Measurements from ENCODE around the gene SARDH. TPM values are rescaled to one million over a fixed set of nuclear protein-coding genes. Genes with fewer than 3 reads are reported as not detected.

SARDH gene
- total and polyA plus RNA-seq, 9 of the 15 experiments (the other 6 are each of a cell fraction or from before 2014, with no cell fraction given) = 0.14 TPM; not detected in 8

DNA sequence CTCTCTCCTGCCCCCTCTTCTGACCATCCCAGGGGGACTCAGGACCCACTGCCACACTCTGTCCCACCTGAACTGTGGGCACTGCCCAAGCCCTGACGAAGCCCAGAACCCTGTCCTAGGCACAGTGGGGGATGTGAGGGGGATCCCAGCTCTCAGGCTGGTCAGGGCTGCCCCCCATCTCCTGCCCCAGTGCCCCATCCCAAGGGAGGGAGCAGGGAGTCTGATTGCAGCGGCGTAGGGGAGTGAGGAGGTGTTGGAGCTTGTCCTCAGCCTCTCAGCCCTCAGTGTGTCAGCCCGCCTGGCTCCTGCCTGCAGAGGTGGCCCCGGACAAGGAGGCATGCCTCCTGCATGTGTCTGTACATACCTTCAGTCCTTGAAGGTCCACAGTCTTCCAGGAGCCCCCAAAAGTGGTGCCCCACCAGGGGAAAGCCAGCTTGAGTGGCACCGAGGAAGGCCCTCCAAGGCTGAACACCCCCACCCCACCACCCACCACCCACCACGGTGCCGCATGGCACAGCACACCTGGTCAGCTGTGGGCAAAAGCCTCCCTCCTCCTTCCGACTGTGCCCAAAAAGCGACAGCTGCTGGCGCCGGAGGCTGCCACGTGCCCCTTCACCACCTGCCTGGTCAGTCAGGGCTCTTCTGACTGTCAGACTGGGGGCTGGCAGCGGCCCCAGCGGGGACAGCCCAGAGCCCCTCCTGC lies 930 bp downstream of the SARDH start (continued):
- TF ChIP-seq, protein P1, sequence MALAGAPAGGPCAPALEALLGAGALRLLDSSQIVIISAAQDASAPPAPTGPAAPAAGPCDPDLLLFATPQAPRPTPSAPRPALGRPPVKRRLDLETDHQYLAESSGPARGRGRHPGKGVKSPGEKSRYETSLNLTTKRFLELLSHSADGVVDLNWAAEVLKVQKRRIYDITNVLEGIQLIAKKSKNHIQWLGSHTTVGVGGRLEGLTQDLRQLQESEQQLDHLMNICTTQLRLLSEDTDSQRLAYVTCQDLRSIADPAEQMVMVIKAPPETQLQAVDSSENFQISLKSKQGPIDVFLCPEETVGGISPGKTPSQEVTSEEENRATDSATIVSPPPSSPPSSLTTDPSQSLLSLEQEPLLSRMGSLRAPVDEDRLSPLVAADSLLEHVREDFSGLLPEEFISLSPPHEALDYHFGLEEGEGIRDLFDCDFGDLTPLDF (CRISPR knock-in tag; IDR thresholded peaks at IDR 0.05) = no peak
- TF ChIP-seq, protein P2, sequence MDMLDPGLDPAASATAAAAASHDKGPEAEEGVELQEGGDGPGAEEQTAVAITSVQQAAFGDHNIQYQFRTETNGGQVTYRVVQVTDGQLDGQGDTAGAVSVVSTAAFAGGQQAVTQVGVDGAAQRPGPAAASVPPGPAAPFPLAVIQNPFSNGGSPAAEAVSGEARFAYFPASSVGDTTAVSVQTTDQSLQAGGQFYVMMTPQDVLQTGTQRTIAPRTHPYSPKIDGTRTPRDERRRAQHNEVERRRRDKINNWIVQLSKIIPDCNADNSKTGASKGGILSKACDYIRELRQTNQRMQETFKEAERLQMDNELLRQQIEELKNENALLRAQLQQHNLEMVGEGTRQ (CRISPR knock-in tag; IDR thresholded peaks at IDR 0.05) = no peak
- TF ChIP-seq CTCF (IDR thresholded peaks at IDR 0.05 in 2 of 3, conservative IDR thresholded peaks at IDR 0.05 in 1 of 3; ENCODE audit: insufficient read depth in 2 of 3, low read depth in 1 of 3, low read length in 3 of 3) (no peak), CCAR2 (IDR thresholded peaks at IDR 0.05; ENCODE audit: low read depth, low read length) (no peak), FOXP1 (CRISPR knock-in tag; IDR thresholded peaks at IDR 0.05) (no peak)
- TF ChIP-seq, protein P3, sequence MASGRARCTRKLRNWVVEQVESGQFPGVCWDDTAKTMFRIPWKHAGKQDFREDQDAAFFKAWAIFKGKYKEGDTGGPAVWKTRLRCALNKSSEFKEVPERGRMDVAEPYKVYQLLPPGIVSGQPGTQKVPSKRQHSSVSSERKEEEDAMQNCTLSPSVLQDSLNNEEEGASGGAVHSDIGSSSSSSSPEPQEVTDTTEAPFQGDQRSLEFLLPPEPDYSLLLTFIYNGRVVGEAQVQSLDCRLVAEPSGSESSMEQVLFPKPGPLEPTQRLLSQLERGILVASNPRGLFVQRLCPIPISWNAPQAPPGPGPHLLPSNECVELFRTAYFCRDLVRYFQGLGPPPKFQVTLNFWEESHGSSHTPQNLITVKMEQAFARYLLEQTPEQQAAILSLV (tag; IDR thresholded peaks at IDR 0.05) = no peak
- TF ChIP-seq, protein P4, sequence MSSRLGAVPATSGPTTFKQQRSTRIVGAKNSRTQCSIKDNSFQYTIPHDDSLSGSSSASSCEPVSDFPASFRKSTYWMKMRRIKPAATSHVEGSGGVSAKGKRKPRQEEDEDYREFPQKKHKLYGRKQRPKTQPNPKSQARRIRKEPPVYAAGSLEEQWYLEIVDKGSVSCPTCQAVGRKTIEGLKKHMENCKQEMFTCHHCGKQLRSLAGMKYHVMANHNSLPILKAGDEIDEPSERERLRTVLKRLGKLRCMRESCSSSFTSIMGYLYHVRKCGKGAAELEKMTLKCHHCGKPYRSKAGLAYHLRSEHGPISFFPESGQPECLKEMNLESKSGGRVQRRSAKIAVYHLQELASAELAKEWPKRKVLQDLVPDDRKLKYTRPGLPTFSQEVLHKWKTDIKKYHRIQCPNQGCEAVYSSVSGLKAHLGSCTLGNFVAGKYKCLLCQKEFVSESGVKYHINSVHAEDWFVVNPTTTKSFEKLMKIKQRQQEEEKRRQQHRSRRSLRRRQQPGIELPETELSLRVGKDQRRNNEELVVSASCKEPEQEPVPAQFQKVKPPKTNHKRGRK (tag; IDR thresholded peaks at IDR 0.05) = no peak
- TF ChIP-seq, protein P5, sequence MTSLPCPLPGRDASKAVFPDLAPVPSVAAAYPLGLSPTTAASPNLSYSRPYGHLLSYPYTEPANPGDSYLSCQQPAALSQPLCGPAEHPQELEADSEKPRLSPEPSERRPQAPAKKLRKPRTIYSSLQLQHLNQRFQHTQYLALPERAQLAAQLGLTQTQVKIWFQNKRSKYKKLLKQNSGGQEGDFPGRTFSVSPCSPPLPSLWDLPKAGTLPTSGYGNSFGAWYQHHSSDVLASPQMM (CRISPR knock-in tag; IDR thresholded peaks at IDR 0.05) = no peak
